RCC 7860 (cell line): ENCODE measurements around the gene ARHGEF25.
"Not testable (repeated sequence)": the region's sequence is repeated elsewhere in the genome, so short reads cannot be mapped to it uniquely, and the experiment has no call there.

Source experiments
- DNase-seq: peaks from one replicate; pipeline ENCODE4 v3.0.0-alpha.2; 2015; ENCODE audit warnings: low spot score
- FAIRE-seq: peaks from 2 replicates; lab custom pipeline; 2012; peaks lifted over from hg19 to GRCh38; lab: Jason Lieb, UNC

Gene ARHGEF25

DNA sequence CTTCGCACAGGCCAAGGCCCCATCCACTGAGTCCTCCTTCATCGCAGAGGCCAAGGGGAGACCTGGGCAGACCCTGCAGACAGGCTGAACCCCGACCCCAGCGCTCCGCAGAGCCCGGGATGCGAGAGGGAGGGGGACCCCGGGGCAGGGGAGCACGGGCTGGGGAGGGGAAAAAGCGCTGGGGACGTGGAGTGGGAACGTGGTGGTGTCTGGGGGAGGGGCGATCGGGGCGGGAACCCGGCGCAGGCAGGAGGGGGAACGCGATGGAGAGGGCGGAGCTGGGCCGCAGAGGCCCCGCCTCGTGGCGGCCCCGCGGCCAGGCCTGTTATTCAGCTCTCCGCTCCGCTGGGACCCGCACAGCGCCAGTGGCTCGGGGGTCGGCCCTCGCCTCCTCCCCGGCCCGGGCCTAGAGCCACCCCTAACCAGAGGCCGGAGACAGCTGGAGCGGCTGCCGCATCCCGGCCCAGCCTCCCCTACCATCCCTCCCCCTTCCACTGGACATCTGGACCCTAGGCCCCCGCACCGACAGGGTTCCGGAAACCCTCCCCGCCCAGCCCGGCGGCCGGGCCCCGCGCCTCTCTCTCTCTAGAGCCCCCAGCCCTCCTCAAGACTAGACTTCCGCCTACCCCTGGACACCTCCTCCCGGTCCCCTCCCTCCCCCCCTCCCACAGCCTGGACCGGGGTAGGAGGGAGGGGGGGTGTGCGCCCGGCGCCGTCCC is at the start of gene ARHGEF25:
ARHGEF25 (plus strand) TSS at position 328 of the 719 bp plus-strand sequence. CDS start 460 bp downstream, outside the sequence.
- FAIRE-seq, result no peak
- DNase-seq, result no peak

DNA sequence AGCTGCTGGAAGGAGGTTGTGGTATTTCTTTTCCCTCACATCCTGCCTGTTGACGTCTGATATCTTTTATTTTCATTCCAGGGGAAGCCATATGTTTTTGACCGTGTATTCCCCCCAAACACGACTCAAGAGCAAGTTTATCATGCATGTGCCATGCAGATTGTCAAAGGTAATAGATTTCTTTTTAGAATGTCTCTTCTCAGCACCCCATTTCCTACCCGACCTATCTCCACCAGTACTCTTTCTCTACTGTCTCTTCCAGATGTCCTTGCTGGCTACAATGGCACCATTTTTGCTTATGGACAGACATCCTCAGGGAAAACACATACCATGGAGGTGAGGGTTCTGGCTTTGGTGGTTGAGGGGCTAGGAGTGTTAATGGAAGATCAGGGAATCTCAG is 47.9 kb upstream of the ARHGEF25 start:
- FAIRE-seq, result no peak
- no peak for DNase-seq

DNA sequence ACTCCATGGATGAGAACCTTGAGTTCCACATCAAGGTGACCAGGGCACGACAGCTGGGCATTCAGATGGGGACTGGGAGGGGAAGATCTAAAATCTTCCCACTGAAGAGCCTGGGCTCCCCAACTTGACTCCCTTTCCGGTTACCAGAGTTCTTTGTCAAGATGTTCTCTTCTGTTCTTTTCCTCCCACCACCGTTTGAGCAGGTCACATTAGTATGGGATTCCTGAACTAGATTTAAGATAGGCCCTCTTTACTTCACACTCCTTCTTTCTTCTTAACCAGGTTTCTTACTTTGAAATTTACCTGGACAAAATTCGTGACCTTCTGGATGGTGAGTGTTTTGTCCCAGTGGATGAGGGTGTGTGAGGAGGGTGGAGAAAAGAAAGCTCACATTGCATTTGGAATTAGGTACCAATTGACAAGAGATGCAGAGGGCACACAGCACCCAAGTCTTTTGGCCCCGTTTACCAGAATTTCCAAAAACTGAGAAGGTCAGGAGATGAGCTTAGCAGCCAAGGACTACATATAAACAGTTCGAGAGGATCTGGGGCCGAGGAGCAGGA is 47.0 kb upstream of the ARHGEF25 start:
- FAIRE-seq (no peak), DNase-seq (no peak)

DNA sequence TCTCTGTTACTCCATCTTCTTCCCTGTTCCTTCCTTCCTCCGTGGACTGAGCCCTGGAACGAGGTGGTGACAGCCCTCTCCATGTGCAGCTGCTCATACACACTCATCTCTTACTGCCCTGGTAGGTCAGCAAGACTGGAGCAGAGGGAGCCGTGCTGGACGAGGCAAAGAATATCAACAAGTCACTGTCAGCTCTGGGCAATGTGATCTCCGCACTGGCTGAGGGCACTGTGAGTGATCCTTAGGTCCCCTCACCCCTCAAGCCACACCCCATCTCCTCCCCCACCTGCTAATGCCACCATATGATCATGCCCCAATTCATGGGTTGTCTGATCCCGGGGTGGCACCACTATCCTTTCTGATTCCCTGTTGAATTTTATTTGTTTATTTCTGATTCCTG is 42.4 kb upstream of the ARHGEF25 start:
- DNase-seq, result no peak
- FAIRE-seq, result no peak

DNA sequence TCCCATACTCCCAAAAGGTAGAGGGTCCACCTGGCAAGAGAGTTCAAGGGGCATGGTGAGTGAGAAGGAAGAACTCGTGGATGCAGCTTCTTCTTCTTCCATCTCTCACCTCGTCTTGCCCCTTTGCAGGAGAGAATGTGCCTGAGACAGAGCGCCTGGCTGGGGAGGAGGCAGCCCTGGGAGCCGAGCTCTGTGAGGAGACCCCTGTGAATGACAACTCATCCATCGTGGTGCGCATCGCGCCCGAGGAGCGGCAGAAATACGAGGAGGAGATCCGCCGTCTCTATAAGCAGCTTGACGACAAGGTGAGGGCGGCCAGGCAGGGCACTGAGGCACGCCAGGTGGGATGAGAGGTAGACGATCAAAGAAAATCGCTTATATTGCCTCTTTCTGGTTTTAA is 41.4 kb upstream of the ARHGEF25 start:
- DNase-seq (no peak), FAIRE-seq (no peak)

- DNase-seq, FAIRE-seq: not testable (repeated sequence)
Measured at GRCh38 chr12:57570438-57570837, 40.8 kb upstream of the ARHGEF25 start.

GRCh38 chr12:57571926-57572762 is 39.1 kb upstream of the ARHGEF25 start:
- DNase-seq, result no peak
- no peak for FAIRE-seq

GRCh38 chr12:57574795-57575194 is 36.4 kb upstream of the ARHGEF25 start:
- FAIRE-seq (no peak), DNase-seq (no peak)

DNA sequence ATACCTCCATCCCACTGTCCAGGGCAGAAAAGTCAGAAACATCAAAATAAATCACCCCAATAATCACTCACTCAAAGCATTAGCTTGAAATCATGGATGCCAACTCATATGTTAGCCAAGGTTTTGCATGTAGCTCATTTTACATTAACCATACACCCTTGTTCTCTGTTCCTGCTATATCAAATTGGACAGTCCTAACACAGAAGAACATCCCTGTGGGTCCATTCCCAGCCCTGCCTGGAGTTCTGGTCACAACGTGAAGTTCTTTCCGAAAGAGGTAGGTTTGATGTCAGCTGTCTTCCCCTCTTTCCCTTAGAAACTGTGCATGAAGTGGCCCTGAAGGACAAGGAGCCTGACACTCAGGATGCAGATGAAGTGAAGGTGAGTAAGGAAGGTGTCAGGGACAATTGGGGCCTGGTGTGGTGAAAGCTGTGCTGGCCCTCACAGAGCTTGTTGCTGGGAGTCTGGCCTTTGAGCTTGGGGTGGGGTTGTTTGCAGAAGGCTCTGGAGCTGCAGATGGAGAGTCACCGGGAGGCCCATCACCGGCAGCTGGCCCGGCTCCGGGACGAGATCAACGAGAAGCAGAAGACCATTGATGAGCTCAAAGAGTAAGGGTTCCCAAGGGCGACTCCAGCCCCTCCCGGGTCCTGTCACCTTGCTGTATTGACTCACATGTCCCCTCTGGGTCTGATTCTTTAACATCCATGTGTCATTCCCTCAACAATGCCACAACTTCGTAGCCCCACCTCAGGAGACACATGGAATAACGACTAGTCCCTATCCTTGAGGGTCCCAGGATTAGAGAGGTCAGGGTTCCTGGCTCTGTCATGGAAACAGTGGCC is 35.2 kb upstream of the ARHGEF25 start:
- no peak for DNase-seq
- FAIRE-seq, result no peak

DNA sequence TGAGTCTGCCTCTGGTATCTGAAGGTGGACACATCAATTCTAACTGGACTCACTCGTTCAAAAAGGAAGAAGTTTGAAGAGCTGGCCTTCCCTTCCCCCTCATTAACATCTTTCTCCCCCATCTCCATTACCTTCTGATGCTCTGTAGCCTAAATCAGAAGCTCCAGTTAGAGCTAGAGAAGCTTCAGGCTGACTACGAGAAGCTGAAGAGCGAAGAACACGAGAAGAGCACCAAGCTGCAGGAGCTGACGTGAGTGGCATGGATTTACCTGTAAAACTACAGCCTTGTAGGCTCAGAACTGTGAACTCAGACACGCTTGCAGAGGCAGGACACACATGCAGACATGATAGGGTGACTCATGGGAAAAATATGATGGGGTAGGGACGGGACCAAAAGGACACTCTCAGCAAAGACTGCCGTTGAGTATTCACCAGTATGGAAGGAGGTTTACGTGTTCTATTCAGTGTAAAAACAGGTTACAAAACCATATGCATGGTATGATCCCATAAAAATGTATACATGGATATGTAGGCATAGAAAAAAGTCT is 34.5 kb upstream of the ARHGEF25 start:
- peak; percentile 6 for DNase-seq
- no peak for FAIRE-seq

GRCh38 chr12:57577981-57578758 is 33.1 kb upstream of the ARHGEF25 start:
- FAIRE-seq, result no peak

DNA sequence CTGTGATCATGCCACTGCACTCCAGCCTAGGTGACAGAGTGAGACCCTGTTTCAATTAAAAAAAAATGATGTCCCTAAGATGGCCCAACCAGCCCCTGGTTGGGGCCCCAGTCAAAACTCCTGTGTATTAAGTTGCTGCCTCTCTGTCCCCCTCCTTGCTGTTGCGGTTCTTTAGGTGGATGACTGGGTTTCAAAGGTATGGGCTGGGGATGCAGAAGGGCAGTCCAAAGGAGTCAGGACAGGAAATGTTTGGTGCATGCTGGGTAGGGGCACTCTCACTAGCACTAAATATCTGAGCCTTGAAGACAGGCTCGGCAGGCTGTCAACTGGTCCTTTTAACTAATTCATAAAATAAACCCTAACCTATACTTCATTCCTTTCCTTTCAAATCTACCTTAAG is 32.2 kb upstream of the ARHGEF25 start:
- DNase-seq, result no peak
- no peak for FAIRE-seq

More at GRCh38 chr12:57577981-57578758, 33.1 kb upstream of the ARHGEF25 start:
- no peak for DNase-seq

DNA sequence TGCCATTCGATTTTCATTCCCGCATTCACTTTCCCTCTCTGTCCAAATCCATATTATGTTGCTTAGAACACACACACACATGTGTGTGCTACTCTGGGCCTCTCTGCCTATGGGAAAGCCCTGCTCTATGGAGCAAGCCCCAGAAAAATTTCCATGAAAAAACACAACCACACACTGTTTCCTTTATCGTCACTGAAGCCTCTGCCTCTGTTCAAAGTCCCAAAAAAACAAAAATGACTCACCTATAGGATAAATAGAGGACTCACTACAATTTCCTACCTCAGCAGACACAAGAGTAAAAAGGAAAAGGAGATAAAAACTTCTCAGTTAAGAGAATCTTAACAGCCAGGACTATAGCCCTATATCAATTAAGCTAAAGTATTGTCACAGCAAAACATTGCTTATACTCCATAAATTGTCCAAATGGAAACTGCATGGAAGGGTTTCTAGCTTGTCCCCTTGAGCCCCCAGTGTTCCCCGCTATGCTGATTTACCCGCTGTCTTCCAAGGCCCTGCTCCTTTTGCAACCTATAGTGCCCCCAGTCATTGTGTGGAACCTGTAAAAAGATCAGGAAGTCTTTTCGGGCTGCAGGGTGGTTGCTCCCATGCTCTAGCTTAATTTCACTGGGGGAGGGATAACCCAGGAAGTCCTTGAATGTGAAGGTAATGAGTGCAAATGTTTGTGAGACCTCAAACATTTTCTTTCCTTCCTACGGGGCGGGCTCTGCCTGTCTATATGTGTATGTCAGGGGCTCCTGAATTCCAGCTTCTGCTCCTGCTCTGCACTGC is 31.4 kb upstream of the ARHGEF25 start:
- DNase-seq (no peak), FAIRE-seq (no peak)

DNA sequence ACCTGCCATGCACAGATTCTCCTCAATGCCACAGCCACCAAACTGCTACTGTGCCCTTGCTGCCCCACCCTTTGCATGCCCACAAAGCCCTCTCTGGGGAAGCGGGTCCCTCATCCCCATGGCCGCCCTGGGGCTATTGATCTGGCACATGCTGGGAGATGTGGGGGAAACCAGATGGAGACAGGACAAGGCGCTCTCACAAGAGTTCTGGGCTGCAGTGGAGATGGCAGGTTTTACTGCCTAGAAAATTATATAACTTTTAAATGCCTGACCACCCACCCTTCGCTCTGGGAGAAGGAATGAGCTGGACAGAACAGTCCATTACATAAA is 30.8 kb upstream of the ARHGEF25 start:
- DNase-seq (no peak), FAIRE-seq (no peak)

- FAIRE-seq, result no peak
Measured at GRCh38 chr12:57581802-57582201, 29.4 kb upstream of the ARHGEF25 start.

DNA sequence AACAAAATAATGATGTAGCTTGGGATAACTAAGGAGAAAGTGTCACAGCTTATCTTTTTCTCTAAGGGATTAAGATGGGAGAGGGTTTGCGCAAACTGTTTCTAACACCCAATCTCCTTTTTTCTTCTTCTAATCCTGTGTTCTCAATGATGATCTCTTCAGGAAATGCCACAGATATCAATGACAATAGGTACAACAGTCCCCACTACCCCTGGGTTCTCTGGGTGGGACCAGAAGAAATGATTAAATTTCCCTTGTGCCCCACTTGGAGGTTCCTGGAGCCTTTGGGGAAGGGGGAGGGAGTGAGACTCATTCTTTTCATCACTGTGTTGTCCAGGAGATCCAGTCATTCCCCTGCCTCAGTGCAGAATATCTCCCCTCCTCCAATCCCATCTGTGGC is 28.8 kb upstream of the ARHGEF25 start:
- FAIRE-seq (no peak), DNase-seq (no peak)

More at GRCh38 chr12:57581802-57582201, 29.4 kb upstream of the ARHGEF25 start:
- no peak for DNase-seq

- DNase-seq (peak; percentile 55), FAIRE-seq (no peak)
Measured at GRCh38 chr12:57583008-57583831, 28.0 kb upstream of the ARHGEF25 start.

- DNase-seq (no peak), FAIRE-seq (no peak)
Measured at GRCh38 chr12:57584050-57584449, 27.2 kb upstream of the ARHGEF25 start.
